Neural progenitor cell (in vitro differentiated cells): ENCODE data around the gene HS3ST5. TPM values are rescaled to one million over a fixed set of nuclear protein-coding genes. Genes with fewer than 3 reads are reported as not detected.

ENCODE experiments used
- DNase-seq: peaks from one replicate; pipeline ENCODE4 v3.0.0-alpha.2; 2016; ENCODE audit warnings: low spot score
- H2AFZ ChIP-seq: fragments of 200-600 bp; sonication (generic); replicated peaks from 2 replicates; pipeline ENCODE4 v1.6.1; 2016; ENCODE audit warnings: antibody characterized with exemption
- H3F3A ChIP-seq: fragments of 200-600 bp; sonication (generic); 2 replicates; pipeline ENCODE4 v1.6.1; 2016; ENCODE audit warnings: antibody characterized with exemption, low read depth
- H3K27ac ChIP-seq: fragments of 200-600 bp; sonication (generic); 2 replicates; pipeline ENCODE4 v1.5.1; 2016; ENCODE audit warnings: mild to moderate bottlenecking
- H3K27me3 ChIP-seq: fragments of 200-600 bp; sonication (generic); 2 replicates; pipeline ENCODE4 v1.6.1; 2016; ENCODE audit warnings: mild to moderate bottlenecking, moderate library complexity
- H3K36me3 ChIP-seq: fragments of 200-600 bp; sonication (generic); 2 replicates; pipeline ENCODE4 v1.5.1; 2016
- H3K4me1 ChIP-seq: fragments of 200-600 bp; sonication (generic); 2 replicates; pipeline ENCODE4 v1.6.1; 2016; ENCODE audit warnings: mixed run types
- H3K4me2 ChIP-seq: fragments of 200-600 bp; sonication (generic); 2 replicates; pipeline ENCODE4 v1.6.1; 2016
- H3K4me3 ChIP-seq: fragments of 200-600 bp; sonication (generic); 2 replicates; pipeline ENCODE4 v1.5.1; 2016
- H3K79me2 ChIP-seq: fragments of 200-600 bp; sonication (generic); 2 replicates; pipeline ENCODE4 v1.6.1; 2016; ENCODE audit warnings: low read depth
- H3K9ac ChIP-seq: fragments of 200-600 bp; sonication (generic); 2 replicates; pipeline ENCODE4 v1.6.1; 2016
- H3K9me3 ChIP-seq: fragments of 200-600 bp; sonication (generic); 2 replicates; pipeline ENCODE4 v1.5.1; 2016; ENCODE audit warnings: low read depth
- H4K20me1 ChIP-seq: fragments of 200-600 bp; sonication (generic); 2 replicates; pipeline ENCODE4 v1.6.1; 2016; ENCODE audit warnings: low read depth
- H3K27ac Mint-ChIP-seq: 3 replicates; pipeline ENCODE4 v1.8.0; 2021; ENCODE audit warnings: mixed read lengths
- H3K27me3 Mint-ChIP-seq: 2 replicates; pipeline ENCODE4 v1.8.0; 2022; ENCODE audit warnings: low read depth, mild to moderate bottlenecking, inconsistent platforms, moderate library complexity, mixed read lengths; ENCODE audit not compliant: insufficient read depth
- H3K36me3 Mint-ChIP-seq: 3 replicates; pipeline ENCODE4 v1.8.0; 2021; ENCODE audit warnings: mixed read lengths
- H3K4me1 Mint-ChIP-seq: 3 replicates; pipeline ENCODE4 v1.8.0; 2021; ENCODE audit warnings: mixed read lengths
- H3K4me3 Mint-ChIP-seq: 3 replicates; pipeline ENCODE4 v1.8.0; 2021; ENCODE audit warnings: mild to moderate bottlenecking, moderate library complexity, mixed read lengths
- H3K9me3 Mint-ChIP-seq: 3 replicates; pipeline ENCODE4 v1.8.0; 2020; ENCODE audit warnings: mixed read lengths
- EZH2 ChIP-seq: fragments of 200-600 bp; sonication (generic); IDR thresholded peaks from 2 replicates; pipeline ENCODE4 v1.6.1; 2017; ENCODE audit warnings: antibody characterized with exemption, mild to moderate bottlenecking, moderate library complexity
- EZH2phosphoT487 ChIP-seq: fragments of 200-600 bp; sonication (generic); IDR thresholded peaks from 2 replicates; pipeline ENCODE4 v1.6.1; 2017; ENCODE audit warnings: antibody characterized with exemption
- total RNA-seq: library from RNA; depleted of rRNA; stranded (reverse); fragments of >200 nt; gene quantifications from 2 replicates; pipeline ENCODE4 v1.2.3, GENCODE V29; 2015; ENCODE audit warnings: low replicate concordance
- TF ChIP-seq, protein P1 (sequence below): fragments of 200-600 bp; sonication (generic); IDR thresholded peaks from 2 replicates; pipeline ENCODE4 v1.5.1; 2017; ENCODE audit warnings: antibody characterized with exemption, mild to moderate bottlenecking

HS3ST5 gene
- total RNA-seq, 1 donor from 2014 or later, result 0.34 TPM

DNA sequence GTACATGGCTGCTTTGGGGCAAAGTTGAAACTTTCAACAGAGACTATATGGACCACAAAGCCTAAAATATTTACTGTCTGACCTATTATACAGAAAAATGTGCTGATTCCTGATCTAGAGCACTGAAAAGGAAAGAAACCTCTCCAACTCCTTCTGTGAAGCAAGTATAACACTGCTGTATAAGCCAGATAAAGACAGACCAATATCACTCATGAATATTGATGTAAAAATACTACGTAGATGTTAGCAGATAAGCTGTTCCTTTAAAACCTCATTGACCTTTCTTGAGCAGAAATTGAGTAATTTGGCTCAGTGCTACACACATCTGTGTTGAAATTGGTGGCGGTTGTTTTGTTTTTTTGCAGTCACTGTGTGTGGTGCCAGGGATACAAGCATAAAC is 302.0 kb downstream of the HS3ST5 start:
- no peaks in the 10 kb centered on the region for H3K36me3 Mint-ChIP-seq
- H3K4me3 ChIP-seq, result no peak overlapping the region

DNA sequence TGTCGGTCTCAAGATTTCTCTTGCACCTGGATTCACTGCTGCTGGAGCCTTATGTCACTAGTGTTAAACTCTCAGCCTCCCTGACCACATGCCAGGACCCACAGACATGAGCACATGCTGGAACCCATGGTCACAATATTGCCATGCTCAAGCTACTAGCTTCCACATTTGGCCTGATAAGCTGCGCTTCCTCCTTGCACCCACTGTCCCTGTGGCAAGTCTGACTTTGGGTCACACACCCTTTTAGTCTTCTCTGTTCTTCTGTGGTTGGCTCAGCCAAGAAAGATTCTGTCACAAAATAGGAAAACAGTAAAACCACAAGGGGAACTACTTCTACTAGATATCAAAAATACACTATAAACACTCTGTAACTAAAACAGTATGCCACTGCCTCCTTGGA is 303.0 kb downstream of the HS3ST5 start:
- Mint-ChIP-seq H3K4me1 (peaks cover 9% of the 10 kb centered on the region), H3K27ac (no peak overlapping the region), H3K36me3 (no peaks in the 10 kb centered on the region), H3K9me3 (no peaks in the 10 kb centered on the region), H3K27me3 (peaks cover under 1% of the 10 kb centered on the region), H3K4me3 (no peak overlapping the region)
- Histone ChIP-seq H3K79me2 (no peaks in the 10 kb centered on the region), H4K20me1 (no peaks in the 10 kb centered on the region), H3F3A (no peaks in the 10 kb centered on the region), H3K4me1 (peaks cover 8% of the 10 kb centered on the region), H2AFZ (no peak overlapping the region), H3K9ac (no peak overlapping the region), H3K9me3 (no peaks in the 10 kb centered on the region), H3K27me3 (no peaks in the 10 kb centered on the region), H3K4me3 (no peak overlapping the region), H3K27ac (no peak overlapping the region), H3K4me2 (no peak overlapping the region), H3K36me3 (no peaks in the 10 kb centered on the region)
- no peak for DNase-seq
- no peak for TF ChIP-seq EZH2
- TF ChIP-seq EZH2phosphoT487, result no peak
- TF ChIP-seq, protein P1, sequence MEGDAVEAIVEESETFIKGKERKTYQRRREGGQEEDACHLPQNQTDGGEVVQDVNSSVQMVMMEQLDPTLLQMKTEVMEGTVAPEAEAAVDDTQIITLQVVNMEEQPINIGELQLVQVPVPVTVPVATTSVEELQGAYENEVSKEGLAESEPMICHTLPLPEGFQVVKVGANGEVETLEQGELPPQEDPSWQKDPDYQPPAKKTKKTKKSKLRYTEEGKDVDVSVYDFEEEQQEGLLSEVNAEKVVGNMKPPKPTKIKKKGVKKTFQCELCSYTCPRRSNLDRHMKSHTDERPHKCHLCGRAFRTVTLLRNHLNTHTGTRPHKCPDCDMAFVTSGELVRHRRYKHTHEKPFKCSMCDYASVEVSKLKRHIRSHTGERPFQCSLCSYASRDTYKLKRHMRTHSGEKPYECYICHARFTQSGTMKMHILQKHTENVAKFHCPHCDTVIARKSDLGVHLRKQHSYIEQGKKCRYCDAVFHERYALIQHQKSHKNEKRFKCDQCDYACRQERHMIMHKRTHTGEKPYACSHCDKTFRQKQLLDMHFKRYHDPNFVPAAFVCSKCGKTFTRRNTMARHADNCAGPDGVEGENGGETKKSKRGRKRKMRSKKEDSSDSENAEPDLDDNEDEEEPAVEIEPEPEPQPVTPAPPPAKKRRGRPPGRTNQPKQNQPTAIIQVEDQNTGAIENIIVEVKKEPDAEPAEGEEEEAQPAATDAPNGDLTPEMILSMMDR, result no peak

More for the DNA sequence above, 302.0 kb downstream of the HS3ST5 start:
- Histone ChIP-seq H3K9ac (no peak overlapping the region), H3K27me3 (no peaks in the 10 kb centered on the region), H3K4me2 (no peak overlapping the region), H3K27ac (no peak overlapping the region), H2AFZ (no peak overlapping the region), H3K79me2 (no peaks in the 10 kb centered on the region), H3K4me1 (peaks cover 8% of the 10 kb centered on the region), H3F3A (no peaks in the 10 kb centered on the region), H3K9me3 (no peaks in the 10 kb centered on the region), H4K20me1 (no peaks in the 10 kb centered on the region), H3K36me3 (no peaks in the 10 kb centered on the region)
- no peak overlapping the region for H3K27ac Mint-ChIP-seq
- peaks cover 9% of the 10 kb centered on the region for H3K4me1 Mint-ChIP-seq
- no peak for DNase-seq
- H3K27me3 Mint-ChIP-seq, result no peaks in the 10 kb centered on the region
- H3K4me3 Mint-ChIP-seq, result no peak overlapping the region
- no peak for TF ChIP-seq EZH2phosphoT487
- TF ChIP-seq, protein P1, result no peak
- H3K9me3 Mint-ChIP-seq, result no peaks in the 10 kb centered on the region

DNA sequence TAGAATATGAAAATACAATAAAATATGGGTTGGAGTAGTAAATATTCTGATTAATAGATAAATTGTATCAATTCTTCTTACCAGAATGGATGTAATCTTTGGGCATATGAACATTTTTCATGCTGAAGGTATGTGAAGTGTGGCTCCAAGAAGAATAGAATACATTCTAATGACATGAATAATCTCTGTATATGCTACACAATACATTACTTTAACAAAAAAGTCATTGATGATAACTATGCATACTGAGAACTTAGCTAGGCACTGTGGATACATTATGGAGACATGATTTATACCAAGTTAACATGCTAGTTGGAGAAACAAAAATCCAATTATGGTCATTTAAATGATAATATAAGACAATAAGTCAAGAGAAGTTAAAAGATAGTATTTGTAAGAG is 309.2 kb downstream of the HS3ST5 start:
- peaks cover 3% of the 10 kb centered on the region for H3K27me3 Mint-ChIP-seq
- TF ChIP-seq, protein P1, result no peak
- TF ChIP-seq EZH2 (no peak), EZH2phosphoT487 (no peak)
- Histone ChIP-seq H3F3A (no peaks in the 10 kb centered on the region), H3K4me2 (no peak overlapping the region), H3K27ac (no peak overlapping the region), H3K4me1 (no peaks in the 10 kb centered on the region), H3K9me3 (no peaks in the 10 kb centered on the region), H3K79me2 (no peaks in the 10 kb centered on the region), H3K9ac (no peak overlapping the region), H2AFZ (no peak overlapping the region), H3K36me3 (no peaks in the 10 kb centered on the region), H3K27me3 (no peaks in the 10 kb centered on the region), H3K4me3 (no peak overlapping the region), H4K20me1 (no peaks in the 10 kb centered on the region)
- H3K4me1 Mint-ChIP-seq, result no peaks in the 10 kb centered on the region
- no peaks in the 10 kb centered on the region for H3K36me3 Mint-ChIP-seq
- no peak for DNase-seq
- H3K9me3 Mint-ChIP-seq, result no peaks in the 10 kb centered on the region
- H3K4me3 Mint-ChIP-seq, result no peak overlapping the region
- no peak overlapping the region for H3K27ac Mint-ChIP-seq

DNA sequence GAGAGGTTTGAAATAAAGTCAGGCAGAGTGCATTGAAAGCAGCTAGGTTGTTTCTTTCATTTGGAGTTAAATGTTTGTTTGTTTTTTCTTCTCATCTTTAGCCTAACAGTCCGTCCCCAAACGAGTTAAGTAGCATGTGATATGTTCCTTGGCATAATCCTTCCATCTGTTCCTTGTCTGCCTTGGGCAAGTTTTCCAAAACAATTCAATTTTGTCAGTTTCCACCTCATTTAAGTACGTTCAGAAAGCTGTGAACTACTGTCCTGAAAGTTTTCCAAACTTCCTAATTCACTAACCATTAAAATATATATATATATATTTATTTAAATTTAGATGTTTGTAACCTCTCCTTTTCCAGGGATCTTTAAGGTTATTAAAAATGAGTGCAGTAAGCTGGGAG is 310.1 kb downstream of the HS3ST5 start:
- Mint-ChIP-seq H3K9me3 (no peaks in the 10 kb centered on the region), H3K4me1 (no peaks in the 10 kb centered on the region), H3K36me3 (no peaks in the 10 kb centered on the region), H3K4me3 (no peak overlapping the region), H3K27ac (no peak overlapping the region), H3K27me3 (peaks cover 3% of the 10 kb centered on the region)
- Histone ChIP-seq H3K4me2 (no peak overlapping the region), H2AFZ (no peak overlapping the region), H3K27ac (no peak overlapping the region), H3K4me1 (no peaks in the 10 kb centered on the region), H3K9me3 (no peaks in the 10 kb centered on the region), H4K20me1 (no peaks in the 10 kb centered on the region), H3K36me3 (no peaks in the 10 kb centered on the region), H3K9ac (no peak overlapping the region), H3K4me3 (no peak overlapping the region), H3K27me3 (no peaks in the 10 kb centered on the region), H3F3A (no peaks in the 10 kb centered on the region), H3K79me2 (no peaks in the 10 kb centered on the region)
- no peak for TF ChIP-seq EZH2
- no peak for TF ChIP-seq EZH2phosphoT487
- TF ChIP-seq, protein P1, result no peak
- DNase-seq, result no peak
